ENCODE measurements around the gene TRRAP. TPM values are rescaled to one million over a fixed set of nuclear protein-coding genes. Genes with fewer than 3 reads are reported as not detected.

TRRAP gene
- total RNA-seq, 1 experiment from 2014 or later, result 55.4 TPM

- no peak overlapping the region for H3K4me3 Mint-ChIP-seq (ENCODE audit: unreplicated experiment)
- POLR2A ChIA-PET, result no interaction called here
- H3K4me1 ChIP-seq, result no peaks in the 10 kb centered on the region
- intact Hi-C loops (cut with micrococcal nuclease; ENCODE audit: unreplicated experiment), result no loop called here
- peaks cover 7% of the 10 kb centered on the region for H3K36me3 ChIP-seq (ENCODE audit: control insufficient read depth, insufficient read depth, low read length)
- H3K9me3 Mint-ChIP-seq (ENCODE audit: unreplicated experiment), result no peaks in the 10 kb centered on the region
- no TSS peak for BruUV-seq (replicated peaks)
- no peak overlapping the region for H3K27ac Mint-ChIP-seq (ENCODE audit: unreplicated experiment)
- H3K9me3 ChIP-seq, result no peaks in the 10 kb centered on the region
- no peak for TF ChIP-seq CTCF (IDR thresholded peaks at IDR 0.05; ENCODE audit: insufficient read depth in 1 of 2, low read depth in 1 of 2, low read length in 1 of 2, severe bottlenecking in 1 of 2, unreplicated experiment in 1 of 2)
- no peaks in the 10 kb centered on the region for H3K4me1 Mint-ChIP-seq (ENCODE audit: low read depth, unreplicated experiment)
- CTCF ChIA-PET, result no interaction called here
- no peak for DNase-seq
- peaks cover 93% of the 10 kb centered on the region for H3K36me3 Mint-ChIP-seq (ENCODE audit: insufficient read depth, unreplicated experiment)
- no peak overlapping the region for H3K4me3 ChIP-seq (ENCODE audit: low read depth, low read length)
- H3K27me3 ChIP-seq (replicated peaks; ENCODE audit: control insufficient read depth, insufficient read depth, low read length), result no peaks in the 10 kb centered on the region
- no peaks in the 10 kb centered on the region for H3K27me3 Mint-ChIP-seq (ENCODE audit: insufficient read depth, unreplicated experiment)
Measured at GRCh38 chr7:99013266-99014112, 135.2 kb downstream of the TRRAP start.

GRCh38 chr7:99014113-99014985, 136.0 kb downstream of the TRRAP start:
- H3K27me3 ChIP-seq (replicated peaks; ENCODE audit: control insufficient read depth, insufficient read depth, low read length), result no peaks in the 10 kb centered on the region
- no peak for TF ChIP-seq CTCF (IDR thresholded peaks at IDR 0.05; ENCODE audit: insufficient read depth in 1 of 2, low read depth in 1 of 2, low read length in 1 of 2, severe bottlenecking in 1 of 2, unreplicated experiment in 1 of 2)
- no peak overlapping the region for H3K4me3 Mint-ChIP-seq (ENCODE audit: unreplicated experiment)
- ChIA-PET CTCF (no interaction called here), POLR2A (interaction anchor here (0.6 kb wide), 1 partner anchor 328 kb away, joined by 17 read pairs; no protein-coding TSS in a partner anchor)
- peaks cover 94% of the 10 kb centered on the region for H3K36me3 Mint-ChIP-seq (ENCODE audit: insufficient read depth, unreplicated experiment)
- H3K4me1 ChIP-seq, result no peaks in the 10 kb centered on the region
- no peak for DNase-seq
- peaks cover 7% of the 10 kb centered on the region for H3K36me3 ChIP-seq (ENCODE audit: control insufficient read depth, insufficient read depth, low read length)
- no TSS peak for BruUV-seq (replicated peaks)
- no peaks in the 10 kb centered on the region for H3K9me3 ChIP-seq
- H3K27ac Mint-ChIP-seq (ENCODE audit: unreplicated experiment), result no peak overlapping the region
- H3K9me3 Mint-ChIP-seq (ENCODE audit: unreplicated experiment), result no peaks in the 10 kb centered on the region
- no peaks in the 10 kb centered on the region for H3K27me3 Mint-ChIP-seq (ENCODE audit: insufficient read depth, unreplicated experiment)
- intact Hi-C loops (cut with micrococcal nuclease; ENCODE audit: unreplicated experiment), result no loop called here
- no peak overlapping the region for H3K4me3 ChIP-seq (ENCODE audit: low read depth, low read length)
- no peaks in the 10 kb centered on the region for H3K4me1 Mint-ChIP-seq (ENCODE audit: low read depth, unreplicated experiment)

- POLR2A ChIA-PET, result no interaction called here
- H3K36me3 ChIP-seq (ENCODE audit: control insufficient read depth, insufficient read depth, low read length), result peaks cover 6% of the 10 kb centered on the region
- no peak overlapping the region for H3K4me3 Mint-ChIP-seq (ENCODE audit: unreplicated experiment)
- peaks cover 92% of the 10 kb centered on the region for H3K36me3 Mint-ChIP-seq (ENCODE audit: insufficient read depth, unreplicated experiment)
- no peak overlapping the region for H3K27ac Mint-ChIP-seq (ENCODE audit: unreplicated experiment)
- no TSS peak for BruUV-seq (replicated peaks)
- no peak for TF ChIP-seq CTCF (IDR thresholded peaks at IDR 0.05; ENCODE audit: insufficient read depth in 1 of 2, low read depth in 1 of 2, low read length in 1 of 2, severe bottlenecking in 1 of 2, unreplicated experiment in 1 of 2)
- no peaks in the 10 kb centered on the region for H3K9me3 Mint-ChIP-seq (ENCODE audit: unreplicated experiment)
- H3K27me3 Mint-ChIP-seq (ENCODE audit: insufficient read depth, unreplicated experiment), result no peaks in the 10 kb centered on the region
- intact Hi-C loops (cut with micrococcal nuclease; ENCODE audit: unreplicated experiment), result no loop called here
- no peaks in the 10 kb centered on the region for H3K9me3 ChIP-seq
- no peaks in the 10 kb centered on the region for H3K4me1 ChIP-seq
- H3K4me3 ChIP-seq (ENCODE audit: low read depth, low read length), result no peak overlapping the region
- H3K27me3 ChIP-seq (replicated peaks; ENCODE audit: control insufficient read depth, insufficient read depth, low read length), result no peaks in the 10 kb centered on the region
- no peaks in the 10 kb centered on the region for H3K4me1 Mint-ChIP-seq (ENCODE audit: low read depth, unreplicated experiment)
- DNase-seq, result no peak
- CTCF ChIA-PET, result interaction anchor here (0.6 kb wide), 1 partner anchor 214 kb away, joined by 4 read pairs; no protein-coding TSS in a partner anchor
Measured at GRCh38 chr7:99016196-99016595, 137.9 kb downstream of the TRRAP start.
